Endothelial cell of umbilical vein (primary cell): ENCODE results near the gene SWSAP1. TPM values are rescaled to one million over a fixed set of nuclear protein-coding genes. Genes with fewer than 3 reads are reported as not detected.

Experiments used
- BruUV-seq: library from RNA; stranded (reverse); fragments of 400-500 nt; replicated peaks from 2 replicates; lab custom pipeline; 2021; lab: Mats Ljungman, UMichigan
- CTCF ChIA-PET: fragments of 300-600, 350-600 bp; sonication (Branson Sonifier 250); formaldehyde crosslinking; loops from one replicate; lab custom pipeline; 2021; ENCODE audit warnings: antibody characterized with exemption, inconsistent platforms; lab: Charles Lee
- POLR2A ChIA-PET: fragments of 300-600, 350-600 bp; sonication (Branson Sonifier 250); formaldehyde crosslinking; loops from one replicate; lab custom pipeline; 2021; ENCODE audit warnings: antibody characterized with exemption, inconsistent platforms; lab: Charles Lee
- DNase-seq: peaks from one replicate; pipeline ENCODE4 v3.0.0-alpha.2; 2011; ENCODE audit warnings: low read depth, low spot score
- FAIRE-seq: peaks from 2 replicates; lab custom pipeline; 2011; peaks lifted over from hg19 to GRCh38; lab: Jason Lieb, UNC
- H2AFZ ChIP-seq: 2 replicates; pipeline ENCODE4 v1.6.0; 2012; ENCODE audit warnings: low read depth, low read length, control low read depth, inconsistent platforms
- H3K27ac ChIP-seq: 2 replicates; pipeline ENCODE4 v1.5.1; 2011; ENCODE audit warnings: low read depth, mild to moderate bottlenecking, control low read depth, low read length, moderate library complexity; ENCODE audit not compliant: insufficient read depth
- H3K27me3 ChIP-seq, 2 experiments: 2 replicates each; pipeline versions ENCODE4 v1.6.0 to v1.6.1; 2011; ENCODE audit warnings: low read length in 2 of 2, mixed read lengths in 1 of 2; ENCODE audit not compliant: control insufficient read depth in 2 of 2, insufficient read depth in 2 of 2
- H3K36me3 ChIP-seq, 2 experiments: 2 replicates in 1 of 2; 3 replicates in 1 of 2; pipeline ENCODE4 v1.5.1; 2011; ENCODE audit warnings: low read length in 2 of 2, mild to moderate bottlenecking in 1 of 2, moderate library complexity in 1 of 2; ENCODE audit not compliant: control insufficient read depth in 2 of 2, insufficient read depth in 2 of 2; ENCODE audit errors: extremely low read depth in 1 of 2
- H3K4me1 ChIP-seq: 3 replicates; pipeline ENCODE4 v1.5.1; 2011; ENCODE audit warnings: mild to moderate bottlenecking, low read length; ENCODE audit not compliant: control insufficient read depth, insufficient read depth; ENCODE audit errors: extremely low read depth
- H3K4me2 ChIP-seq: 2 replicates; pipeline ENCODE4 v1.6.1; 2011; ENCODE audit warnings: low read length, control low read depth, mixed read lengths; ENCODE audit not compliant: insufficient read depth
- H3K4me3 ChIP-seq, 3 experiments: fragments of 200-600 bp in 1 of 3; sonication (generic), shearing (Covaris generic) in 1 of 3; replicated peaks in 1 of 3; 2 replicates each; pipeline ENCODE4 v1.5.1; 2011 to 2016; ENCODE audit warnings: control low read depth in 3 of 3, low read length in 3 of 3, mild to moderate bottlenecking in 2 of 3, inconsistent platforms in 1 of 3, low read depth in 1 of 3, moderate library complexity in 1 of 3; ENCODE audit not compliant: insufficient read depth in 1 of 3
- H3K79me2 ChIP-seq: 2 replicates; pipeline ENCODE4 v1.6.0; 2012; ENCODE audit warnings: low read length, inconsistent platforms; ENCODE audit not compliant: control insufficient read depth, insufficient read depth
- H3K9ac ChIP-seq: replicated peaks from 2 replicates; pipeline ENCODE3; 2011; ENCODE audit warnings: low read length, control low read depth; ENCODE audit not compliant: insufficient read depth; ENCODE audit errors: extremely low read depth
- H3K9me1 ChIP-seq: replicated peaks from 3 replicates; pipeline ENCODE4 v1.6.0; 2011; ENCODE audit warnings: mild to moderate bottlenecking, low read length; ENCODE audit not compliant: control insufficient read depth, insufficient read depth; ENCODE audit errors: extremely low read depth
- H3K9me3 ChIP-seq: replicated peaks from 2 replicates; pipeline ENCODE4 v1.5.1; 2012; ENCODE audit warnings: low read length, inconsistent platforms; ENCODE audit not compliant: control insufficient read depth, insufficient read depth
- H4K20me1 ChIP-seq: replicated peaks from 2 replicates; pipeline ENCODE3; 2011; ENCODE audit warnings: mild to moderate bottlenecking, low read length; ENCODE audit not compliant: control insufficient read depth, insufficient read depth; ENCODE audit errors: extremely low read depth
- CTCF ChIP-seq, 2 donors: IDR thresholded peaks; 1 replicate in 1 of 2; 2 replicates in 1 of 2; pipeline ENCODE4 v1.5.1; 2011; ENCODE audit warnings: low read length in 2 of 2, mild to moderate bottlenecking in 2 of 2, moderate library complexity in 2 of 2, control low read depth in 1 of 2, inconsistent platforms in 1 of 2, low read depth in 1 of 2; ENCODE audit not compliant: insufficient read depth in 1 of 2; ENCODE audit errors: extremely low read depth in 1 of 2
- EZH2 ChIP-seq: IDR thresholded peaks from 2 replicates; pipeline ENCODE4 v1.6.1; 2012; ENCODE audit warnings: borderline replicate concordance, low read depth, mild to moderate bottlenecking, moderate library complexity, low read length, inconsistent platforms; ENCODE audit not compliant: severe bottlenecking
- FOS ChIP-seq: IDR thresholded peaks from 2 replicates; pipeline ENCODE4 v1.6.1; 2011; ENCODE audit warnings: mild to moderate bottlenecking, low read length, moderate library complexity, borderline replicate concordance; ENCODE audit not compliant: insufficient read depth
- GATA2 ChIP-seq: IDR thresholded peaks from 2 replicates; pipeline ENCODE4 v1.7.0; 2011; ENCODE audit warnings: low read depth, mild to moderate bottlenecking, moderate library complexity, mixed read lengths, low read length; ENCODE audit not compliant: insufficient read length, insufficient read depth
- JUN ChIP-seq: IDR thresholded peaks from 2 replicates; pipeline ENCODE4 v1.6.1; 2011; ENCODE audit warnings: borderline replicate concordance, low read depth; ENCODE audit not compliant: insufficient read length, insufficient read depth
- MAX ChIP-seq: IDR thresholded peaks from 2 replicates; pipeline ENCODE4 v1.6.1; 2011; ENCODE audit not compliant: insufficient read depth, insufficient read length
- MYC ChIP-seq: IDR thresholded peaks from one replicate; pipeline ENCODE4 v1.6.1; 2011; ENCODE audit warnings: mild to moderate bottlenecking, low read depth, low read length
- POLR2A ChIP-seq: IDR thresholded peaks from 2 replicates; pipeline ENCODE4 v1.6.1; 2012; ENCODE audit warnings: low read depth, mild to moderate bottlenecking, control low read depth, low read length
- POLR2AphosphoS5 ChIP-seq: IDR thresholded peaks from 2 replicates; pipeline ENCODE4 v1.6.1; 2012; ENCODE audit warnings: low read depth, mild to moderate bottlenecking, control low read depth, low read length, moderate library complexity; ENCODE audit not compliant: insufficient read depth
- dilution Hi-C: fragments of 300-500 bp; cut with MboI; formaldehyde crosslinking; loops from one replicate; pipeline ENCODE4 v1.15.0; 2019; ENCODE audit warnings: low sequenced_read_pairs; ENCODE audit not compliant: extremely low pct_ligation_motif_present
- intact Hi-C: fragments of 100-400 bp; cut with micrococcal nuclease; formaldehyde crosslinking; loops from one replicate; pipeline ENCODE4 v1.10.0; 2022
- polyA plus RNA-seq, 4 experiments: library from polyadenylated mRNA; depleted of rRNA in 3 of 4; stranded (reverse) in 3 of 4; unstranded in 1 of 4; fragments of >200 nt; gene quantifications; 2 replicates each; pipeline versions ENCODE4 v1.2.1 to v1.2.3, GENCODE V29; 2011 to 2012; ENCODE audit warnings: missing spikeins in 1 of 4
- total RNA-seq: library from RNA; stranded (reverse); gene quantifications from 2 replicates; pipeline ENCODE4 v1.2.3, GENCODE V29; 2021

Gene SWSAP1
- total and polyA plus RNA-seq, 2 donors (not counting 3 experiments of a cell fraction or from before 2014, with no cell fraction given) = 3.7 to 4.4 TPM

- Histone ChIP-seq H3K27ac (no peak overlapping the region), H3K27me3 (no peaks in the 10 kb centered on the region), H3K4me1 (peaks cover 12% of the 10 kb centered on the region), H4K20me1 (no peaks in the 10 kb centered on the region), H2AFZ (no peak overlapping the region), H3K4me3 (no peak overlapping the region), H3K9ac (no peak overlapping the region), H3K36me3 (no peaks in the 10 kb centered on the region), H3K79me2 (peaks cover 3% of the 10 kb centered on the region), H3K4me2 (no peak overlapping the region), H3K9me1 (no peaks in the 10 kb centered on the region), H3K9me3 (no peaks in the 10 kb centered on the region)
- ChIA-PET POLR2A (no interaction called here), CTCF (interaction anchor here (0.6 kb wide), 1 partner anchor 10 kb away, joined by 3 read pairs; no protein-coding TSS in a partner anchor)
- intact Hi-C loops = no loop called here
- no peak for DNase-seq
- no peak for FAIRE-seq
- TF ChIP-seq MYC (no peak), FOS (no peak), POLR2A (no peak), POLR2AphosphoS5 (no peak), EZH2 (no peak), JUN (no peak), CTCF (IDR thresholded peaks at IDR 0.05; ENCODE audit: extremely low read depth in 1 of 2, insufficient read depth in 1 of 2, low read depth in 1 of 2, low read length in 2 of 2) (no peak), MAX (no peak), GATA2 (no peak)
- dilution Hi-C loops = no loop called here
- no TSS peak for BruUV-seq
These were observed 3.7 kb upstream of the SWSAP1 start for GRCh38 chr19:11370744-11371143.
